Ovary (tissue), 9 donors: Measurements from ENCODE around the gene WEE1. TPM values are rescaled to one million over a fixed set of nuclear protein-coding genes. Genes with fewer than 3 reads are reported as not detected.

ENCODE experiments used
- DNase-seq, 5 donors: peaks; one replicate each; pipeline ENCODE4 v3.0.0-alpha.2; 2019 to 2020
- H3K27ac ChIP-seq, 2 donors: fragments of 200-600 bp; one replicate each; pipeline versions ENCODE4 v1.5.1 to v1.8.0; 2019 to 2022
- H3K27me3 ChIP-seq: fragments of 200-600 bp; one replicate; pipeline ENCODE4 v1.8.0; 2022
- H3K36me3 ChIP-seq: fragments of 200-600 bp; sonication (generic); one replicate; pipeline ENCODE4 v1.5.1; 2019
- H3K4me1 ChIP-seq: one replicate; pipeline ENCODE4 v1.8.1; 2013; ENCODE audit warnings: mild to moderate bottlenecking, moderate library complexity; ENCODE audit not compliant: insufficient read depth
- H3K4me3 ChIP-seq: fragments of 200-600 bp; sonication (generic); one replicate; pipeline ENCODE4 v1.5.1; 2017
- H3K9me3 ChIP-seq, 2 donors: fragments of 200-600 bp in 1 of 2; sonication (generic) in 1 of 2; one replicate each; pipeline versions ENCODE4 v1.5.1 to v1.8.1; 2013 to 2019; ENCODE audit warnings: mild to moderate bottlenecking in 1 of 2, moderate library complexity in 1 of 2
- CTCF ChIP-seq, 3 donors: fragments of 450-650 bp in 2 of 3; fragments of 200-600 bp in 1 of 3; IDR thresholded peaks; one replicate each; pipeline versions ENCODE4 v1.5.1 to v1.8.0; 2016 to 2022; ENCODE audit warnings: antibody characterized with exemption in 3 of 3, mild to moderate bottlenecking in 1 of 3
- EP300 ChIP-seq: sonication (generic); formaldehyde crosslinking; IDR thresholded peaks from one replicate; pipeline ENCODE4 v1.6.1; 2017; ENCODE audit warnings: antibody characterized with exemption
- POLR2A ChIP-seq: fragments of 450-650 bp; IDR thresholded peaks from one replicate; pipeline ENCODE4 v1.6.1; 2017; ENCODE audit warnings: antibody characterized with exemption, mild to moderate bottlenecking, moderate library complexity
- WGBS, 3 donors: extraction: QIAGEN DNeasy Blood & Tissue Kit in 1 of 3; methylation state at CpG; one replicate each; pipeline versions ENCODE4 v1.1.5 to v1.1.7; 2013 to 2017; 5-methylcytosine and 5-hydroxymethylcytosine counted together
- intact Hi-C, 4 donors: fragments of 100-400 bp; cut with DNase I; formaldehyde crosslinking; loops; one replicate each; pipeline versions ENCODE4 v1.11.0 to v1.15.1; 2022 to 2023
- polyA plus RNA-seq, 2 donors: library from polyadenylated mRNA; stranded (reverse); fragments of 200-250 nt in 1 of 2; fragments of 350-450 nt in 1 of 2; fragmentation: Illumina TruSeq in 1 of 2; extraction: RNeasy Lipid Tissue Mini Kit (QIAGEN cat#74804) in 1 of 2; gene quantifications; one replicate each; pipeline ENCODE4 v1.2.3, GENCODE V29; 2013 to 2014
- total RNA-seq, 7 donors: library from RNA; depleted of rRNA in 2 of 7; stranded (reverse); fragments of >200 nt in 2 of 7; fragmentation: NEBNext Ultra II Directional in 3 of 7; extraction: Animal tissue kit (Norgen Biotek cat#: 25700) in 3 of 7; gene quantifications; one replicate each; pipeline versions ENCODE4 v1.1.0 to v1.2.4, GENCODE V29; 2016 to 2023
- donor health status: DM: no; HTN: no; CAD: no; lungs with moderate emphysema.
- donor health status: DM: no; HTN: no; CAD: no.
- donor health status: Bipolar disorder and iron deficiency.
- donor health status: DM: yes; HTN: yes; CAD: no.
- donor health status: DM: no; HTN: no; CAD: no.
- donor health status: DM: yes; HTN: yes; CAD: no.

The WEE1 gene
- total and polyA plus RNA-seq, 9 donors: 10.5 to 55.4 (median 21.6) TPM

DNA sequence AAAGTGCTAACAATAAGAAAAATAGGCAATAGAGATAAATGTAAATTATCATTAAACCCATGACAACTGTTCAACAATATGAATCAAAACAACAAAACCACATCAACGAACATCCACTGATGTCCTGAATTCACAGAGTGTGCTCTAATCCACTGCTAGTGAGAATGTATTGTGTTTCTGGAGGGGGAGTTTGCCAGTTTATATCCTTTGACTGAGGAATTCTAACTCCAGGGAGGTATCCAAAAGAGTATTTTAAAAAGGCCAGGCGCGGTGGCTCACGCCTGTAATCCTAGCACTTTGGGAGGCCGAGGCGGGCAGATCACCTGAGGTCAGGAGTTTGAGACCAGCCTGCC lies 1.7 kb upstream of the WEE1 start:
- Histone ChIP-seq H3K4me1 (peaks cover 4% of the 10 kb centered on the region), H3K27ac (no peak overlapping the region), H3K9me3 (no peaks in the 10 kb centered on the region), H3K36me3 (no peaks in the 10 kb centered on the region), H3K27me3 (no peaks in the 10 kb centered on the region), H3K4me3 (no peak overlapping the region)
- TF ChIP-seq CTCF (IDR thresholded peaks at IDR 0.05): no peak
- no peak for TF ChIP-seq EP300
- no peak for TF ChIP-seq POLR2A
- WGBS, 3 donors: 89 to 92% (median 90%) methylated on average over 6 of the region's 6 CpGs
- no peak for DNase-seq
- intact Hi-C loops: loop anchor here in 2 of 4 donors (2.0 to 5.0 kb wide), 2 partner anchors 41 to 111 kb away; partner anchors contain the start of gene ZNF143 (in 1 of the 2)

GRCh38 chr11:9573775-9574621 lies 528 bp downstream of the WEE1 start:
- Histone ChIP-seq H3K36me3 (no peaks in the 10 kb centered on the region), H3K4me3 (peak overlapping the region; percentile 80), H3K27me3 (no peaks in the 10 kb centered on the region), H3K27ac (peak overlapping the region; percentile 94 to 98), H3K9me3 (no peaks in the 10 kb centered on the region), H3K4me1 (peaks cover 1% of the 10 kb centered on the region)
- TF ChIP-seq EP300: no peak
- TF ChIP-seq POLR2A: peak; percentile 55
- peak in 2 of 3 donors; percentile 15 to 27 for TF ChIP-seq CTCF (IDR thresholded peaks at IDR 0.05)
- WGBS, 3 donors: 0 to 1% (median 0%) methylated on average over 52 to 122 of the region's 122 CpGs
- intact Hi-C loops: loop anchor here in 2 of 4 donors (2.0 to 5.0 kb wide), 2 partner anchors 38 to 113 kb away; partner anchors contain the start of gene ZNF143 (in 1 of the 2)
- DNase-seq: peak in 3 of 5 donors; percentile 52 to 66 (median 63)

DNA sequence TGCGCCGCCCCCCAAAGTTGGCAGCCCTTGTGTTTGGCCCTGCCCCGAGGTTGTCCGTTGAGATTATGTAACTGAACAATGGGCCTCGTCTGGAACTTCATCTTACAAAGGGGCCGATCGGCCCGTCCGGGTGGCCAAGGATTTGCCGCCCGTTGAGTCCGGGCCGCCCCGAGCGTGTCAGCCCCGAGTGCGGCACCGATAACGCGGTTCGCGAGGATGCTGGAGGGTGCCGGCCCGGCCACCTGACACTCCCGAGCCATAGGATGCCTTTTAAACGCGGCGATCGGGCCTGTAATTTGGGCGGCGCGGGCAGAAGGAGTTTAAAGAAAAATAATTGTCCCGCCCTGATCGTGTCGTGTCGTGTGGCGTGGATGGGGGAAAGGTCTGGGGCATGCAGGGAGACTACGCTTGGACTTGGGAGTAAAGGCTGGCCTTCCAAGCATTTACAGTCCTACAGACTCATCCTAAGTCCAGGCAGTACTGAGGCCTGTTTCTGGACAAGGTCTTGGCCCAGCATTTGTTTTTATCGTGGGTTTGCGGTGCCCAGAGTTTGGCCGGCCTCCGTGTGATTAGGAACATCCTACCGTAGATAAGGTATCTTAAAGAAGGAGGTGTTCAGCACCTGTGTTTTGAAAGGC lies 1.3 kb downstream of the WEE1 start:
- Histone ChIP-seq H3K36me3 (no peaks in the 10 kb centered on the region), H3K27ac (peak overlapping the region; percentile 94 to 98), H3K4me3 (peak overlapping the region; percentile 80), H3K9me3 (no peaks in the 10 kb centered on the region), H3K27me3 (no peaks in the 10 kb centered on the region), H3K4me1 (no peaks in the 10 kb centered on the region)
- 0% methylated on average over 43 of the region's 43 CpGs for WGBS, 3 donors
- TF ChIP-seq CTCF (IDR thresholded peaks at IDR 0.05) (no peak), POLR2A (no peak), EP300 (no peak)
- intact Hi-C loops: loop anchor here in 2 of 4 donors (5.0 kb wide), 1 partner anchor 38 kb away; no protein-coding TSS in a partner anchor
- peak; percentile 50 to 78 (median 69) for DNase-seq

GRCh38 chr11:9575260-9576240 lies 2.1 kb downstream of the WEE1 start:
- H3K27ac ChIP-seq: peak overlapping the region; percentile 94 to 98

More at GRCh38 chr11:9575260-9576240, 2.1 kb downstream of the WEE1 start:
- Histone ChIP-seq H3K9me3 (no peaks in the 10 kb centered on the region), H3K36me3 (no peaks in the 10 kb centered on the region), H3K27me3 (no peaks in the 10 kb centered on the region), H3K4me1 (no peaks in the 10 kb centered on the region), H3K4me3 (peak overlapping the region; percentile 80)
- TF ChIP-seq CTCF (IDR thresholded peaks at IDR 0.05): no peak
- TF ChIP-seq POLR2A: peak; percentile 77
- TF ChIP-seq EP300: peak; percentile 24
- intact Hi-C loops: no loop called here
- peak; percentile 50 to 79 (median 62) for DNase-seq
- WGBS, 3 donors: 4 to 9% (median 8%) methylated on average over 17 of the region's 17 CpGs
